Ishikawa (cell line): ENCODE results near the gene PPP1R12B.

Experiments
- CEBPB ChIP-seq: IDR thresholded peaks from 2 replicates; pipeline ENCODE4 v1.6.1; 2012
- EGR1 ChIP-seq: IDR thresholded peaks from 2 replicates; pipeline ENCODE4 v1.6.1; 2012
- EP300 ChIP-seq: IDR thresholded peaks from 2 replicates; pipeline ENCODE4 v1.6.1; 2012; ENCODE audit warnings: borderline replicate concordance
- RAD21 ChIP-seq: IDR thresholded peaks from 2 replicates; pipeline ENCODE4 v1.6.1; 2012; ENCODE audit warnings: low read depth
- REST ChIP-seq: IDR thresholded peaks from 2 replicates; pipeline ENCODE4 v1.6.1; 2012; ENCODE audit warnings: low read depth, mild to moderate bottlenecking
- TAF1 ChIP-seq: IDR thresholded peaks from 2 replicates; pipeline ENCODE4 v1.6.1; 2012; ENCODE audit warnings: low read depth, mild to moderate bottlenecking
- TEAD4 ChIP-seq: IDR thresholded peaks from 2 replicates; pipeline ENCODE4 v1.6.1; 2012
- USF1 ChIP-seq: IDR thresholded peaks from 2 replicates; pipeline ENCODE4 v1.6.1; 2012
- YY1 ChIP-seq: IDR thresholded peaks from 2 replicates; pipeline ENCODE4 v1.6.1; 2012; ENCODE audit warnings: low read depth
- TF ChIP-seq, protein P1 (sequence below): IDR thresholded peaks from 2 replicates; pipeline ENCODE4 v1.6.1; 2012

DNA sequence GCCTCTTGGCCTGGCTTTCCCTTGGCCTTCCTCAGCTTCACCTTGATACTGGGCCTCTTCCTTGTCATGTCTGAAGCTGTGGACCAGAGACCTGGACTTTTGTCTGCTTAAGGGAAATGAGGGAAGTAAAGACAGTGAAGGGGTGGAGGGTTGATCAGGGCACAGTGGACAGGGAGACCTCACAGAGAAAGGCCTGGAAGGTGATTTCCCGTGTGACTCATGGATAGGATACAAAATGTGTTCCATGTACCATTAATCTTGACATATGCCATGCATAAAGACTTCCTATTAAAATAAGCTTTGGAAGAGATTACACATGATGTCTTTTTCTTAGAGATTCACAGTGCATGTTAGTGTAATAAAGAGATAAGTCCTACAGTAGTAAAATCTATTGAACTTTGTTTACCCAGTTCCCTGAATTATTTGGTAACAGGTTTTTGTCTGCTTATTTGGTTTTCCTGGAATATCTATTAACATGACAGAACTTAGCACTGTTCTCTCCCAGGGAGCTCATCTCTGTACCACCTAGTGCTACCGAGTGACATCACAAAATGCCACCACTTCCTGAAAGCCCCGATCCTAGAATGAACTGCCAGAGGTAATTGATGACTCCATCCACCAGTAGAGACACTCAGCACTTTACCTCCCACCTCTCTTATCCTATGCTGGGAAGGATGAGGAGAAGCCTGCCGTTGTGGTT, 29.0 kb upstream of the PPP1R12B start:
- no peak for TF ChIP-seq TAF1
- TF ChIP-seq, protein P1, sequence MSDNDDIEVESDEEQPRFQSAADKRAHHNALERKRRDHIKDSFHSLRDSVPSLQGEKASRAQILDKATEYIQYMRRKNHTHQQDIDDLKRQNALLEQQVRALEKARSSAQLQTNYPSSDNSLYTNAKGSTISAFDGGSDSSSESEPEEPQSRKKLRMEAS, result no peak
- TF ChIP-seq EP300, result no peak
- TF ChIP-seq RAD21, result no peak
- TF ChIP-seq TEAD4, result no peak
- TF ChIP-seq USF1, result no peak
- no peak for TF ChIP-seq EGR1
- TF ChIP-seq CEBPB, result no peak
- no peak for TF ChIP-seq YY1
- no peak for TF ChIP-seq REST
